NCI-H146 (cell line): Measurements from ENCODE around the gene OR7G3.

ENCODE experiments used
- DNase-seq: peaks from one replicate; lab custom pipeline; 2025; lab: John Stamatoyannopoulos, UW

Gene OR7G3

GRCh38 chr19:9126900-9127405 is at the start of gene OR7G3:
Gene OR7G3 (minus strand): TSS chr19:9126950. CDS start chr19:9126950, 0 bp downstream.
- no peak for DNase-seq

DNA sequence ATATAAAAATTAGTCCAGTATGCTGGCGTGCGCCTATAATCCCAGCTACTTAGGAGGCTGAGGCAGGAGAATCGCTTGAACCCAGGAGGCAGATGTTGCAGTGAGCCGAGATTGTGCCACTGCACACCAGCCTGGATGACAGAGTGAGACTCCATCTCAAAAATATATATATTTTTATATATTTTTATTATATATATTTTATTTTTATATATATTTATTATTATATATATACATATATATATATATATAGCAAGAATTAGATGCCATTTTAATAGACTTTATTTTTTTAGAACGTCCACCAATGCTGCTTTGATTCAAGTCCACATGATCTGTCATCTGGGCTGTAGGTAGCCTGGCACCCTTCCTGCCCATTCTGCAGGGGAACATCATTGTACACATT is 48.6 kb upstream of the OR7G3 start:
- DNase-seq = no peak

GRCh38 chr19:9171393-9171991 is 44.7 kb upstream of the OR7G3 start:
- DNase-seq = no peak

DNA sequence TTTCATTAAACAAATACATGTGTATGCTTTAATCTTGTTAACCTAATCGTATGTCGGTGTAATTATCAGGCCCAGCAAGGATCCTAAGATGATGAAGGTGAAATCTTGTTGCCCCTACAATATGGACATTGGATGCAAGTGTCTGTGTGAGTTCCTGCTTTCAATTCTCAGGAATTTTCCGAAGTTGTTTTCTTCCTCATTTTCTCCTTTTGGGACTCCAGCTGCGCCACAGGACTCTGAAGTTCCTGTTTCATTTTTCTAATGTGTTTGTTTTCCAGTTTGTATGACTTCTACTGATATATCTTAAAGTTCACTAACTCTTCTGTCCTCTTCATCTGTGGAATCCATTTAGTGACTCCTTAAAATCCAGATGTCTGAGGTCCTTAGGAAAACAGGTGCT is 40.1 kb upstream of the OR7G3 start:
- no peak for DNase-seq

GRCh38 chr19:9165261-9165660 is 38.5 kb upstream of the OR7G3 start:
- no peak for DNase-seq

GRCh38 chr19:9161427-9161826 is 34.7 kb upstream of the OR7G3 start:
- DNase-seq = no peak

DNA sequence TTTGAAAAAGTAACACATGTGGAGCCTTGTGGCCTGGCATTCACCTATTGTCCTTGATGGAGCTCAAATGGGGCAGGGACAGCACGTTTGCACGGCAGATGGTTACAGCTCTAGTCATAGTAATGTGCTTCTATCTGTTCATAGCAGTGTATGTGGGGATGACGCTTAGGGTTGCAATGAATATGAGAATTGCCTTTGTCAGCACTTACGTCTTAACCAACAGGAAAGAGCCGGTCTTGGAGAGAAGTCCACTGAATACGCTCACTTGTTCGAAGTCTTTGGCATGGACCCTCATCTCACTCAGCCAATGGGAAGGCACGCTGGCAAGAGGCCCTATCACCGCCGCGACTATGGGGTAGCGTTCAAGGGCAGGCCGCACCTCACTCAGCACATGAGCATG is 33.1 kb upstream of the OR7G3 start:
- DNase-seq = no peak

DNA sequence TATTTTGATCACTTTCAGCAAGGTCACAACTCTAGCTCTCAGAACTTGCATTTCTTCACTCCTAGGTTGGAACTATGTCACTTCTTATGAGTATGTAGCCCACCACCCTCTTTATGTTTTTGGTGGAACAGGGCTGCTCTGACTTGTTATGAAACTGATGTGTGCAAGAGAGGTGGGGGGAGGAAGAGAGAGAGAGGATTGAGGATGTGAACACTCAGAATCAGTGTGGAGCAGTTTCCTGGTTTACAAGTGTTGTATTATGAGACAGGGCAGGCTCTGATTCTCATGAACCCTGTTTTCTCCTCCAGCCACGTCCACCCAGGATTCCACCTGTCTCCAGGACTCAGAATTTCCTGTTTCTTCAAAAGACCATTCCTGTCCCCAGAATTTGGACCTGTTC is 29.6 kb upstream of the OR7G3 start:
- no peak for DNase-seq

DNA sequence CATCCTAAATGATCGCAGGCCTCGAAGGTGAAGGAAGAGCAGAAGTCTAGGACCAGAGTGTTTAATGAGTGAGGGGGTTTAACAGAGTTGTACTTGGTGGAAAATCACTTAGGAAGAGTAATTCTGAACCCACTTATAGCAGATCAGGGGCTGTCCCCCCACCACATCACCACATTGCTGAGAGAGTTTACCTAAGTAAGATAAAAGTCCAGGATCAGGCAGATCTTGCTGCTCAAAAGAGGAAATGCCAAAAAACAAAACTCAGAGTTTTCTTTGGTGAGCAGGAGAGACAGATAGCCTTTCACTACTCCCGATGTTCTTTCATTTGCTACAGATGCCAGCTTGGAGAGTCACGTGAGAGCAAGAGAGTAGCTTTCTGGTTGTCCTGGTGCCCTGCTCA is 28.8 kb upstream of the OR7G3 start:
- no peak for DNase-seq

- DNase-seq = no peak
These were observed 24.6 kb upstream of the OR7G3 start for GRCh38 chr19:9151367-9151766.

DNA sequence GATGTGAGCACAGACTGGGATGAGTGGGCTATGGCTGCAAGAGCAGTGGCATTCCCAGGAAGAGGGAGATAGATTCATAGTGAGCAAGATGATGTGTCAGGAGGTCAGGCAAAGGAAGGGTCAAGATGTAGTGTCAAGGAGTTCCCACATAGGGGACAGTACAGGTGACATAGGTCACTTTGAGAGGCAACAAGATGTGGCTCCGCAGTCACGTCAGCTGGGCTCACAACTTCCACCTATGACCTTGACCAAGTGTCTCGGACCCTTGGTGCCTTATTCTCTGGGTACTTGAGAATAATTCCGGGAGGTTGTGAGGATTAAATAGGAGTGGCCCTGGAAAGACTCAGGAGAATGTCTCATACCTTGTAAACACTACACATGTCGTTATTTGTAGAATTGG is 23.9 kb upstream of the OR7G3 start:
- DNase-seq = no peak

DNA sequence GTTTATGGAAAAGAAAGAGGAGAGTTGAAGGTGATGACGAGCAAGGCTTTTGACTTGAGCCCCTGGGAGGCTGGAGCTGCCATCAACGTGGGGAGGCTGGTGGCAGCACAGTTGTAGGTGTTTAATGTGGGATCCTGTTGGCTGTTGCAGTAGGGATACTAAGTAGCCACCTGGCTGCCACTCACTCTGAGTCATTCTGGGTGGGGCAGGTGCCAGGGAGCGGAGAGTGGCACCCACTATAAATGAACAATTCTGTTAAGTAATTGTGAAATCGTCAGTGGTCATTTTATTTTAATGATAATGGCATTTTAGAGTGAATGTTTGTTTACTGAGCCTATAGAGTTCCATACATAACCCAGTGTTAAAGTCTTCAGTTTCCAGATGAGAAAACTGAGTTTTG is 23.2 kb upstream of the OR7G3 start:
- DNase-seq = no peak

GRCh38 chr19:9148697-9149096 is 21.9 kb upstream of the OR7G3 start:
- DNase-seq = no peak

DNA sequence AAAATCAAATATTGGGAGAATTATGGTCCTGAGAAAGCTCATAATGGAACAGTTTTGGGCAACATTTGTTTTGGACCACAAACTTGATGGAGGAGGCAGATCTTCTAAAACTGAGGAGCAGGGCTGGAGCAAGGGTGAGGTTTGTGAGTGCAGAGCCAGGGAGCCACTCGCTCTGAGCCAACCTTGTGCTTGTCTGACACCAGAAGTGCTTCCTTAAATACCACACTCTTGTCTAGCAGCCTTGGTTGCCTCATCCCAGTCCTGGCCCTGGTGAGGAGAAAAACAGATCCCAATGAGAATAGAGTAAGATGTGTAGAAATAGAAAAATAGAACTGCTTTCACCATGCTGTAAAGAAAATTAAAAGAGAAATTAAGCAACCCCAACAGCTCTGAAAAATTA is 20.1 kb upstream of the OR7G3 start:
- DNase-seq = no peak

GRCh38 chr19:9144920-9145319 is 18.2 kb upstream of the OR7G3 start:
- no peak for DNase-seq

- peak; percentile 88 for DNase-seq
These were observed 13.6 kb upstream of the OR7G3 start, which contains the start of gene ZNF317 for GRCh38 chr19:9140159-9140874. Gene ZNF317 (plus strand): TSS chr19:9140397. CDS start chr19:9156017, 15,620 bp downstream.

DNA sequence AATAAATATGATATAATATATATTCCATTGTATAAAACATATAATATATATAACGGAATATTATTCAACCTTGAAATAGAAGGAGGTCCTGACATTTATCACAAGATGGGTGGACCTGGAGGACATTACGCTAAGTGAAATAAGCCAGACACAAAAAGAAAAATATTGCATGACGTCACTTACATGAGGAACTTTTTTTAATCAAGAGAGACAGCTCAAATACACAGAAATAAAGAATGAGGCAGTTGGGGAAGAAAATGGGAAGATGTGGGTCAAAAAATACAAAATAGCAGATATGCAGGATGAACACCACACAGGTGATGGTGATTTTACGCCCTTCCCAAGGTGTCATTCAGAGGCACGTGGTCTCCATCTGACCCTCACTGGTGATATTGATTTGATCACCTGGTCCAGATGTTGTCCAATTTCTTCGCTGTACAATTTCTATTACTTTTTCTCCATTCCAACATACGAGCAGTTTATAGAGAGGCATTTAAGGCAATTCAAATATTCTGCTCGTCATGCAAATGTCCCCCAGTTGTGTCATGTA is 12.9 kb upstream of the OR7G3 start:
- DNase-seq = no peak

GRCh38 chr19:9132422-9132821 is 5.7 kb upstream of the OR7G3 start:
- DNase-seq = no peak

- DNase-seq = no peak
These were observed 4.2 kb upstream of the OR7G3 start for GRCh38 chr19:9130965-9131364.

DNA sequence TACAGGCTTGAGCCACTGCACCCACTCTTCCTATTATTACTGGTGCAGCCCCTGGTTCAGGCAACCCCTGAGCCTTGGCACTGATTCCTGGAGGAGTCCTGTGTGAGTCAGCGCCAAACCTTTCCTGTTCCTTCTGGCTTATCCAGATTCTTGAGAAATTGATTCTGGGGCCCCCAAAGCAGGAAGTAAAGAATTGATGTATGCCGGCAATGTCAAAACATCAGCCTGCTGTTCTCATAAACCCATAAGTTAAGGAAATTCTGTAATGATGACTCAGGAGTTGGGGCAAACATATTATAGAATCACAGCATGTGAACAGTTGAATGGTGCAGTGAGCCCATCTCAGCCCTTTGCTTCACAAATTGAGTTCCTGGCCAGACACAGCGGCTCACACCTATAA is 1.4 kb upstream of the OR7G3 start:
- DNase-seq = no peak

- no peak for DNase-seq
These were observed 10.2 kb downstream of the OR7G3 start for GRCh38 chr19:9116547-9116946.

DNA sequence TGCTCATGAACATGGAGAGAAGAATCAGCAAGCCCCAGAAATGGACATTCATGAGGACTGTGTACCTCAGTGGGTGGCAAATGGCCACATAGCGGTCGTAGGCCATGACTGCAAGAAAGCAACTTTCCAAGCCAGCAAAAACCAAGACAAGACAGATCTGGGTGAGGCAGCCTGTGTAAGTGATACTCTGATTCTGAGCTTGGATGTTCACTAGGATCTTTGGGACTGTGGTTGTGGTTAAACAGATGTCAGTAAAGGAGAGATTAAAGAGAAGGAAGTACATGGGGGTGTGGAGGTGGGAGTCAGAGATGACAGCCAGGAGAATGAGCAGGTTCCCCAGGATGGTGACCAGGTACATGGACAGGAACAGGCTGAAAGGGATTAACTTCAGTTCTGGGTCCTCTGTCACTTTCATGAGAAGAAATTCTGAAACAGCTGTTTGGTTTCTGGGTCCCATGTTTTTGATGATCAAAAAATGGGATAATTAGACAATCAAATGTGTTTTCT is 11.4 kb downstream of the OR7G3 start, which contains the start of gene OR7G1:
Gene OR7G1, minus strand, starts transcription at position 457 of the 507 bp plus-strand sequence. Its CDS starts 0 bp downstream, at position 457.
- no peak for DNase-seq

- no peak for DNase-seq
These were observed 16.8 kb downstream of the OR7G3 start for GRCh38 chr19:9109959-9110358.
